ENCODE results near the gene ATP8A2.

GRCh38 chr13:26051657-26052311 is 680.0 kb downstream of the ATP8A2 start, which contains the start of gene SHISA2:
- TF ChIP-seq CTCF (IDR thresholded peaks at IDR 0.05) (no peak), EP300 (IDR thresholded peaks at IDR 0.05) (no peak), POLR2A (IDR thresholded peaks at IDR 0.05) (no peak)
